Body of pancreas (tissue), 4 donors: ENCODE measurements around the gene NRP2. TPM values are rescaled to one million over a fixed set of nuclear protein-coding genes. Genes with fewer than 3 reads are reported as not detected.

ENCODE experiments used
- ATAC-seq: fragments of 150-250 bp; one replicate; pipeline ENCODE4 v1.9.1; 2016
- DNase-seq, 4 donors: peaks; one replicate each; pipeline ENCODE4 v3.0.0-alpha.2; 2019
- H3K27ac ChIP-seq, 4 donors: fragments of 200-600 bp; sonication (generic); 1 replicate in 3 of 4; 2 replicates in 1 of 4; pipeline versions ENCODE4 v1.5.1 to v1.6.1; 2016 to 2019; ENCODE audit warnings: mild to moderate bottlenecking in 1 of 4, mixed read lengths in 1 of 4, moderate library complexity in 1 of 4
- H3K27me3 ChIP-seq, 2 donors: fragments of 200-600 bp; sonication (generic); one replicate each; pipeline ENCODE4 v1.6.0; 2016; ENCODE audit warnings: mild to moderate bottlenecking in 1 of 2
- H3K36me3 ChIP-seq, 2 donors: fragments of 200-600 bp; sonication (generic); replicated peaks in 1 of 2; 2 replicates each; pipeline ENCODE4 v1.5.1; 2016; ENCODE audit warnings: low read depth in 2 of 2; ENCODE audit not compliant: insufficient read depth in 1 of 2
- H3K4me1 ChIP-seq: fragments of 200-600 bp; sonication (generic); one replicate; pipeline ENCODE4 v1.6.0; 2016
- H3K4me3 ChIP-seq, 2 donors: fragments of 200-600 bp; sonication (generic); 1 replicate in 1 of 2; 2 replicates in 1 of 2; pipeline ENCODE4 v1.5.1; 2016 to 2019
- H3K9me3 ChIP-seq, 3 donors: fragments of 200-600 bp; sonication (generic); 1 replicate in 2 of 3; 2 replicates in 1 of 3; pipeline ENCODE4 v1.5.1; 2016
- POLR2A ChIP-seq, 3 donors: fragments of 450-650 bp; IDR thresholded peaks; one replicate each; pipeline ENCODE4 v1.6.1; 2016; ENCODE audit warnings: antibody characterized with exemption in 3 of 3, mild to moderate bottlenecking in 2 of 3
- WGBS, 2 donors: methylation state at CpG; one replicate each; pipeline ENCODE4 v1.1.5; 2017; 5-methylcytosine and 5-hydroxymethylcytosine counted together
- intact Hi-C: fragments of 100-400 bp; cut with DNase I; formaldehyde crosslinking; loops from one replicate; pipeline ENCODE4 v1.15.1; 2023
- total RNA-seq, 2 donors: library from RNA; depleted of rRNA; stranded (reverse); fragments of >200 nt; gene quantifications; one replicate each; pipeline ENCODE4 v1.1.0, GENCODE V29; 2016
- TF ChIP-seq, protein P1 (sequence below), 7 experiments: fragments of 450-650 bp in 4 of 7; fragments of 200-600 bp in 3 of 7; sonication (generic) in 3 of 7; IDR thresholded peaks; one replicate each; pipeline ENCODE4 v1.5.1; 2016 to 2019; ENCODE audit warnings: antibody characterized with exemption in 7 of 7

Gene NRP2
- total RNA-seq, 2 donors from 2014 or later, result 5.7 to 7.6 TPM

DNA sequence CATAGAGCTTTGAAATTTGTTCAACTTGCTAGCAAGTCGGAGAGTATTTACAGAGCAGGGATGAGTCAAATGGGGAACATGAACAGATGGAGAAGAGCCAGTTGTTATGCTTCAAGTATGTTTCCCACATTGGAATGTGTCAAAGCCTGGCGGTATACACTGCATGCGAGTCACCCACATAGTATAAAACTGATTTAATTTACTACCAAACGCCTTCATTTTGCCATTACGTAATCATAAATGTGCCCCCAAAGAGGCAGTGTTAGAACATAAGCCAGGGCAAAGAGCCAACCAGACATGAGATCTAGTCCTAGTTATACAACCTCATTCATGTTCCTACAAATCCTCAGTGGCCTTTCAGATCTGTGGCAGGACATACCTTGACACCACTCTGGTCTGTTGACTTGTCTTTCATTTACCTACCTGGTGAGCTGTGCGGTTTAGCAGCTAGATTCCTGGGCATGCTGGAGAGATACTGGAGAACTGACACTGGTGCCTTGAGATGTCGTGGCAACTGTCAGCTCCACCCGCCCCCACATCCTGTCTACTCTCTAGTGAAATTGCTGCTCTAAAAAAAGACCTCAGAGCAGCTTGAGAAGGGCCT, 21.7 kb upstream of the NRP2 start:
- Histone ChIP-seq H3K4me1 (no peaks in the 10 kb centered on the region), H3K36me3 (no peaks in the 10 kb centered on the region), H3K9me3 (no peaks in the 10 kb centered on the region), H3K4me3 (no peak overlapping the region), H3K27ac (no peak overlapping the region), H3K27me3 (no peaks in the 10 kb centered on the region)
- peak in 1 of 4 donors; percentile 10 for DNase-seq
- no peak for ATAC-seq
- WGBS, 2 donors, result 54 to 59% methylated on average over 8 of the region's 8 CpGs
- intact Hi-C loops, result no loop called here
- TF ChIP-seq, protein P1, sequence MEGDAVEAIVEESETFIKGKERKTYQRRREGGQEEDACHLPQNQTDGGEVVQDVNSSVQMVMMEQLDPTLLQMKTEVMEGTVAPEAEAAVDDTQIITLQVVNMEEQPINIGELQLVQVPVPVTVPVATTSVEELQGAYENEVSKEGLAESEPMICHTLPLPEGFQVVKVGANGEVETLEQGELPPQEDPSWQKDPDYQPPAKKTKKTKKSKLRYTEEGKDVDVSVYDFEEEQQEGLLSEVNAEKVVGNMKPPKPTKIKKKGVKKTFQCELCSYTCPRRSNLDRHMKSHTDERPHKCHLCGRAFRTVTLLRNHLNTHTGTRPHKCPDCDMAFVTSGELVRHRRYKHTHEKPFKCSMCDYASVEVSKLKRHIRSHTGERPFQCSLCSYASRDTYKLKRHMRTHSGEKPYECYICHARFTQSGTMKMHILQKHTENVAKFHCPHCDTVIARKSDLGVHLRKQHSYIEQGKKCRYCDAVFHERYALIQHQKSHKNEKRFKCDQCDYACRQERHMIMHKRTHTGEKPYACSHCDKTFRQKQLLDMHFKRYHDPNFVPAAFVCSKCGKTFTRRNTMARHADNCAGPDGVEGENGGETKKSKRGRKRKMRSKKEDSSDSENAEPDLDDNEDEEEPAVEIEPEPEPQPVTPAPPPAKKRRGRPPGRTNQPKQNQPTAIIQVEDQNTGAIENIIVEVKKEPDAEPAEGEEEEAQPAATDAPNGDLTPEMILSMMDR (IDR thresholded peaks at IDR 0.05), result no peak
- no peak for TF ChIP-seq POLR2A (IDR thresholded peaks at IDR 0.05)

DNA sequence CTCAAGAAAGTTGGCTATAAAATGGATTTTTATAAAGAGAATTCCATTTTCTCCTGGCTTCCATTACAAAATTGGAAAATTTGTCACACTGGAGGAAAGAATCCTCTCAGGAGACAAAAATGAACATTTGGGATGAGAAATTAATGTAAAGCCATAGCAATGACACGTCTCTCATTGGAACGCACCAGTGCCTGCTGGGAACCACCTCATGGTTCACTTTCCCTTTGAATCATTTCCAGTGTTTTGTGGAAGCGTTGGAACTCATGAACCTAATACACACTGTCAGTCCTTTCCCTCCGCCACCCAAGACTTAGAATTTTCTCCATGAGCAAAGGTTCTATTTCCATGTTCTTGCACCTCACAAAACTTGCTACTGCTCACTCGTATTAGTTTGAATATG, 21.0 kb upstream of the NRP2 start:
- no peak for DNase-seq
- no peaks in the 10 kb centered on the region for H3K9me3 ChIP-seq
- intact Hi-C loops, result no loop called here

DNA sequence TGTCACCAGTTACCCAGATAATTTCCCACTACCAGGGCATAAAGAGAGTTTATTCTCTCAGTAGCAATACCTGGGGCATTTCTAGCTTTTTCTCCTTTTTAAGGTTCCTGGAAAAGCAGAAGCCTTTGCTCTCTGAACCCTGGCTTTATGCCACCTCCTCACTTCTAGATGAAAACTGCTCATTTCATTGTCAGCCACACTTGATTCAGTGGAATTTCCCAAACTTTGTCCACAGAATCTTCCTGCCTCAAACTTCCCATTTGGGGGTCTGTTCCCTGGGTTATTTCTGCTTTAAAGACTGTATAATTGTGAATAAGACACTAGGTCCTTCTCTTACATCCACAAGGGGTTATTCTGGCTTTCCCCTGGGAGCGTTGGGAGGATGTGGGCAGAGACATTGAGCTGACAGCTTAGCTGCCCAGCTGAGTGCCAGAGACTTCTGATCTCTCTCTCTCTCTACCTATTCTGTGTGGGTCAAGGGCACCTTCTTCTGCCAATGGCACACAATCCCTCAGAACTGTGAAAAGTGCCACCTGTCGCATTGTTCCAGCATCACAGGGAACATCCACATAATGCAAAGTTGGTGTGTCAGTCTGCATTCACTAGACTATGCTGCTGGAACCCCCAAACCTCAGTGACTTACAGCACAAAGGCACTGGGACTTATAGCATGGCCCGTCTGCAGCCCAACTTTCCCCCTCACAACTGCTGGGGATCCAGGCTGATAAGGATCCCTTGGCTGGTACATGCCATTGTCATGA, 19.9 kb upstream of the NRP2 start:
- intact Hi-C loops, result no loop called here
- ATAC-seq, result no peak

More for the DNA sequence above, 21.0 kb upstream of the NRP2 start:
- TF ChIP-seq, protein P1 (IDR thresholded peaks at IDR 0.05), result no peak
- TF ChIP-seq POLR2A (IDR thresholded peaks at IDR 0.05), result no peak
- no peak for ATAC-seq
- no peaks in the 10 kb centered on the region for H3K4me1 ChIP-seq
- no peaks in the 10 kb centered on the region for H3K36me3 ChIP-seq
- H3K4me3 ChIP-seq, result no peak overlapping the region
- H3K27me3 ChIP-seq, result no peaks in the 10 kb centered on the region
- no peak overlapping the region for H3K27ac ChIP-seq
- 80 to 81% methylated on average over 5 of the region's 5 CpGs for WGBS, 2 donors

DNA sequence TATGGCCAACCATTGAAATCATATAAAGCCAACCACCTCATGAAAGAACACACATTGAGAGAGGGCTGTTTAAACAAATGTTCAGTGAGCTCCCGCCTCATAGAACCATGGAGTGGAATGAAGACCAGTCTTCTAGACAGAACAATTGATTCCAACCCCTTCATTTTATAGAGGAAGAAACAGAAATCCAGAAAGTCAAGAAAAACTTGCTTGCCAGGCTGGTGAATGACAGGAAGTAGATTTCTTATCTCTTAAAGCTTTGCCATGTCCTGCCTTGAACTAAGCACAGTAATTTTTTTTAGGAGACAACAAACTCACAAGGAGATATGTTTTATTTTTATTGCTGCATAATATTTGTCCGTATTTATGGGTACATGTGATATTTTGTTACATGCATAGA, 16.5 kb upstream of the NRP2 start:
- intact Hi-C loops, result no loop called here
- Histone ChIP-seq H3K36me3 (no peaks in the 10 kb centered on the region), H3K4me1 (no peaks in the 10 kb centered on the region), H3K27me3 (no peaks in the 10 kb centered on the region), H3K9me3 (no peaks in the 10 kb centered on the region), H3K27ac (no peak overlapping the region), H3K4me3 (no peak overlapping the region)
- whole genome bisulfite sequencing, 2 donors, result 54 to 66% methylated on average over 2 of the region's 2 CpGs
- TF ChIP-seq, protein P1 (IDR thresholded peaks at IDR 0.05), result no peak
- TF ChIP-seq POLR2A (IDR thresholded peaks at IDR 0.05), result no peak
- no peak for ATAC-seq
- no peak for DNase-seq

More for the DNA sequence above, 19.9 kb upstream of the NRP2 start:
- Histone ChIP-seq H3K4me1 (no peaks in the 10 kb centered on the region), H3K9me3 (no peaks in the 10 kb centered on the region), H3K36me3 (no peaks in the 10 kb centered on the region), H3K4me3 (no peak overlapping the region), H3K27me3 (no peaks in the 10 kb centered on the region), H3K27ac (no peak overlapping the region)
- TF ChIP-seq, protein P1 (IDR thresholded peaks at IDR 0.05), result no peak
- no peak for TF ChIP-seq POLR2A (IDR thresholded peaks at IDR 0.05)
- 79 to 88% methylated on average over 3 of the region's 3 CpGs for WGBS, 2 donors
- DNase-seq, result no peak
